D721Med (cell line): ENCODE measurements around the gene SRSF5.

Experiments
- DNase-seq: peaks from one replicate; pipeline ENCODE4 v3.0.0; 2011; ENCODE audit warnings: low spot score; ENCODE audit not compliant: insufficient read length
- FAIRE-seq: peaks from 2 replicates; lab custom pipeline; 2011; peaks lifted over from hg19 to GRCh38; lab: Jason Lieb, UNC
- CTCF ChIP-seq: IDR thresholded peaks from 2 replicates; pipeline ENCODE4 v1.5.1; 2012; ENCODE audit warnings: mild to moderate bottlenecking, control low read depth; ENCODE audit not compliant: insufficient read depth; ENCODE audit errors: missing control alignments

SRSF5 gene

GRCh38 chr14:69794791-69795190 lies 27.8 kb downstream of the SRSF5 start:
- no peak for TF ChIP-seq CTCF
- FAIRE-seq (no peak), DNase-seq (no peak)

DNA sequence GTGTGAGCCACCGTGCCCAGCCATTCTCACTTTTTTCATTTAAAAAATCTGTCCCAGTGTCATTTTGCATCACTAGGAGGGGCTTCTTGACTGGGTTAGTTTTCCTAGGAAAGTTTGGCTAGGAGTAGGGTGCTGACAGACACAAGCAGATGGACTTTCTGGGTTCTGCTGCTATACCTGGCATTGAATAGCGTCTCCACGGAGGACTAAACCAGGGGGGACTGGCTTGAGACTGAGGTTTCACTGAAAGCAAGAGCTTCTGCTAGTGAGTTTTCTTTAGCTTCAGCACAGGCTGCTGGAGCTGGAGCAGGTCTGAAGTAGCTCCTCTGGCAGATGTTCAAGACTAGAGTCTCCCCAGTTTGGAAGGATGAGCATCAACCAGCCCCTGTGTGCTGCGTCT lies 28.7 kb downstream of the SRSF5 start:
- no peak for FAIRE-seq
- no peak for TF ChIP-seq CTCF

DNA sequence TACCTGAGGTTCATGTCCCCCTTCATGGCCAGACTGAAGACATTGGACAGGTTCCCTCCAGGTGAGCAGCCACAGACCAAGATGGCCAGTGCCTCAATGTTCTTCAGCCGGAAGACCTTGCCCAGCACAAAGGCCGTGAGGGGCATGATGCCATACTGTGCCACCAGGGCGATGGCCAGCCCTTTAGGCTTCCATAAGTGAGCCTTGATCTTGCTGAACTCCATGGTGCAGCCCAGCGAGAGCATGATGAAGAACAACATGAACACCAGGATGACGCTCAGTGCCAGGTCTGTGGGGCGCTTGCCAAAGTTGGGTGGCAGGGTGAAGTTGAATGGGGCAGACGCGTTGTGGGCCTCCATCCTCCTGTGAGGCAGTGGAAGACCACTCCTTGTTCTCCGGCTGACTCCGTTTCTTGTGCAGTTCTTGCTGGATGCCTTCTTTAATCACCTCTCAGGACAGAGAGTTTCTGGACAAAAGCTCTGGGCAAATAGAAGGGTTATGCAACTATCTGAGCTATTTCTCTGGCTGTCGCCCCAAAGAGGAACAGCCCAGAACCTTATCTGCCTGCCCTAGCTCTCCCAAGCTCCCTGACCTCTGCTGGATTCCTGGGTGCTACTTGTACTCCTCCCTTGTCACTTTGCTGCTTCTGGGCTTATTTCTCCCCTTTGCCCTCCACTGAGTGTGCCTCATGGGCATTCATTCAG lies 30.0 kb downstream of the SRSF5 start, which contains the start of gene SLC10A1:
TSS of gene SLC10A1 (minus strand) at position 445 of the 704 bp plus-strand sequence. CDS start at position 359, 86 bp downstream.
- FAIRE-seq: no peak
- no peak for TF ChIP-seq CTCF
- no peak for DNase-seq

More for the DNA sequence above, 28.7 kb downstream of the SRSF5 start:
- no peak for DNase-seq

DNA sequence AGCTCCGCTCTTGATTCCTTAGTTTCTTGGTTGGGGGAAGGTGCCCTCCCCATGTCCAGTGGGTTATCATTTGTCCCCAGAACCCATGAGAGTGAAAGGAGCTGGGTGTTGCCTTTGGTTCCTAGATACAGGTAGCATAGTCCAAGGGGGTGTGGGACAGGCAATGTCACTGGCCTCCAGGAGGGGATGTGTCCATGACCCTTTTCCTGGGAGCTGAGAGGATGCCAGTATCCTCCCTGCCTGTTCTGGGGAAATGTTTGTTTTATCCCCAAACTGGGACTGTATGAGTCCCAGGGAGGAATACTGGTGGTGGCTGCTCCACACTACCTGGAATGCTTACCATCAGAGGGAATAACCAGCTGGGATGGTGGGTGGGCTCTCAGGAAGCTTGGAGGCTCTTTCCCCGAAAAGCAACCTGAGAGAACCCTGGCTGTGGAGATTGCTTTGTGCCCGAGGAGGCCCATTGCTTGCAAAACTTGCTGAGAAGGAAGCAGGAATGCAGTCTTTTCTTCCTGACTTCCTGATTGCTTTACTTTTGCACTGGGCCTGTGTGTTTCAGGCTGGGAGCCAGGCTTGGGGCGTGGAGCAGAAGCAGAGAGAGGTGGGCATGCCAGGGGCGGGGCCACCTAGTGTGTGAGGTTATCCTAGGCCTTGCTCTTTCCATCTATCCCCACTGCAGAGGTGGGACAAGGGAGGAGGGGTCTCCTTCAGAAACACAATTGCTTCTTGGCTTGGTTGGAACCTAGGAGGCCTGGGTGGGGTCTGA lies 30.8 kb downstream of the SRSF5 start:
- no peak for FAIRE-seq
- DNase-seq: no peak
- no peak for TF ChIP-seq CTCF

GRCh38 chr14:69798339-69798735 lies 31.4 kb downstream of the SRSF5 start:
- FAIRE-seq: no peak
- no peak for DNase-seq
- no peak for TF ChIP-seq CTCF

- FAIRE-seq (peak; percentile 16), DNase-seq (no peak)
These were observed 36.8 kb downstream of the SRSF5 start for GRCh38 chr14:69803753-69804152.

More at GRCh38 chr14:69803753-69804152, 36.8 kb downstream of the SRSF5 start:
- TF ChIP-seq CTCF: no peak
